SK-MEL-5 (cell line): ENCODE measurements around the gene ADRA2B. TPM values are rescaled to one million over a fixed set of nuclear protein-coding genes. Genes with fewer than 3 reads are reported as not detected.
"Not testable (repeated sequence)": the region's sequence is repeated elsewhere in the genome, so short reads cannot be mapped to it uniquely, and the experiment has no call there.

Experiments
- DNase-seq: peaks from one replicate; pipeline ENCODE4 v3.0.0-alpha.2; 2016; ENCODE audit warnings: low read depth, low spot score
- in situ Hi-C: cut with HindIII; loops from 2 replicates; pipeline ENCODE4 v1.10.0; 2016; ENCODE audit warnings: low sequenced_read_pairs, high pct_unique_total_duplicates, low pct_unique_long_range_greater_than_20kb
- polyA plus RNA-seq, 2 experiments: library from polyadenylated mRNA; depleted of rRNA; stranded (reverse); fragments of >200 nt; gene quantifications; 2 replicates each; pipeline ENCODE4 v1.2.3, GENCODE V29; 2015
- total RNA-seq: library from RNA; depleted of rRNA; stranded (reverse); fragments of >200 nt; shearing (Covaris generic); gene quantifications from 2 replicates; pipeline ENCODE4 v1.2.3, GENCODE V29; 2014; rRNA removed

Gene ADRA2B
- total RNA-seq, result not detected in 2 replicates
- polyA plus RNA-seq (2015; cell fraction: cytosol; rRNA removed), result not detected in 2 replicates
- polyA plus RNA-seq (2015; cell fraction: nucleus; rRNA removed), result 0.05 TPM in 1 of 2 replicates, not detected in the other

- peak; percentile 23 for DNase-seq
- in situ Hi-C loops, result no loop called here
Observed at GRCh38 chr2:96116424-96116878, at the start of gene ADRA2B. ADRA2B (minus strand) TSS chr2:96116571; CDS start chr2:96116149, 422 bp downstream.

DNA sequence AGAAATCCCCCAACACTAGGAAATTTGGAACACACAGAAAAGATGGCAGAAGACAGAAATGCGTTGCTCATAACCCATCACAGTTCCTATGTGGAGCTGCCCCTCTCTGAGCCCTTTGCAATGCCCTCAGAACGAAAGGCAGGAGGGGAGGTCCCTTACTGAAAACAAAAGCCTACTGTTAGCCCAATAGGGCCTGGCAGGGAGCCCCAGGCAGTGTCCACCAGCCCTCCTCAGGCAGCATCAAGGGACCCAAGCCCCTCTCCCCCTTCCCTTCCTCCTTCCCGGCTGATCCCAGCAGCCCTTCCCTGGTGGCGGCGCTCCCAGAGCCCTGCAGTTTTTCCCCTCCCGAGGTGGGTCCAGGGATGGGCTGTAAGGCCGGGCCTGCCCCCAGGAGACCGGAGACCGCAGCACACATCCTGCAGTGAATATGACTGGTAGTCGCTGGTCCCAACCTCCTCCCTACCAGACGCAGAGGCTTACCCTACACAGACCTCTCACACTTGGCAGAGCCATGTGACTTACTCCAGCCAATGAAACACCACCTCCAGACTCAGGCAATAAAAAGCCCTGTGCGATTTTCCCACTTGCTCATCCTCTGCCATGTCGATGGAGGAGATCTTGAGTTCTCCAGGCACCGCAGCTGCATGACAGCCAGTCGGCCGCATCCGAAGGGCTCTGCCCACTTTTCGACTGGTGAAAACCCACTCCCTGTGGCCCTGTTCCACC, 48.3 kb upstream of the ADRA2B start:
- in situ Hi-C loops, result no loop called here
- peak; percentile 45 for DNase-seq

DNA sequence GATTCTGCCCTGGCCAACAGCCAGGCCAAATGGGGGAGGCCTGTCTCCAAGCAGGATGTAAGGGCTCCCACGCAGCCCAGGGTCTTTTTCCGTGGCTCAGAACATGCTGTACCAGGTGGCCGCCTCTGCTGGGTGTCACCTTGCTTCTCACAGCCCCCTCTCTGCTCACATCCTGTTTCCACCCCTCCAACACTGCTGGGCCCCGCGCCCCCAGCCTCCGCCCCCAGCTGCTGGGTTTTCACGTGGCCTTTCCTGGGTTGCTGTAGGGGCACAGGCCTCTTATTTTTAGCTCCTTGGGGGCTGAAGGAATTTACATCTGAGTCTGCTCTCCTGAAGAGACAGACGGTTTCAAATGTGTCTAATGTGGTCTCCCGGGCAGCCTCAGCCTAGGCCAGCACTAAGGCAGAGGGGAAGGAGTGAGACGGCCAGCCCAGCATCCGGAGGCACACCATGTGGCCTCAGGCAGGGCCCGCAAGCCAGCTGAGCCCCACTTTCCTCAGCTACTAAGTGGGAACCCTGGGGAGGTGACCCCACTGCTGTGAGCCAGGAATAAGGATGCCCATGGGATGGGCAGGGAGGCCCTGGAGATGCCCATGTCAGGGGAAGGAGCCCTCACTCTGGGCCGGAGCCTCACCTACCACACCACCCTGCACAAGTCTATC, 47.5 kb upstream of the ADRA2B start:
- no peak for DNase-seq
- in situ Hi-C loops, result no loop called here

DNA sequence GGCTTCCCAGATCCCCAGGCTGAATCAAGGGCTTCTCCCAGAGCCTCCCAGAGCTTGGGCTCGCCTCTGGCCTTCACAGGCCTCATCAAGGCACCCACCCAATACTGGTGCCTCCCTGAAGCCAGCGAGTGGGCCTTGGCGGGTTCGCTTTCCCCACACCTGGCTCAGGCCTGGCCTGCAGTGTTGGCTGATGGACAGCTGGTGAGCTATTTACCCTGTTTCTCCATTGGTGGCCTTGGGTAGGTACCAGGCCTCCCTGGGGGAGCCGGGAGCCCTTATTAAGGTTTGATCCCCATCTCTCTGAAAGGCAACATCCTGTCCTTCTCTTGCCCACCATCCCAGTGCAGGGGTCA, 47.0 kb upstream of the ADRA2B start:
- DNase-seq, result no peak
- in situ Hi-C loops, result no loop called here

- in situ Hi-C loops, result no loop called here
- DNase-seq, result no peak
Observed at GRCh38 chr2:96161898-96162297, 45.5 kb upstream of the ADRA2B start.

DNA sequence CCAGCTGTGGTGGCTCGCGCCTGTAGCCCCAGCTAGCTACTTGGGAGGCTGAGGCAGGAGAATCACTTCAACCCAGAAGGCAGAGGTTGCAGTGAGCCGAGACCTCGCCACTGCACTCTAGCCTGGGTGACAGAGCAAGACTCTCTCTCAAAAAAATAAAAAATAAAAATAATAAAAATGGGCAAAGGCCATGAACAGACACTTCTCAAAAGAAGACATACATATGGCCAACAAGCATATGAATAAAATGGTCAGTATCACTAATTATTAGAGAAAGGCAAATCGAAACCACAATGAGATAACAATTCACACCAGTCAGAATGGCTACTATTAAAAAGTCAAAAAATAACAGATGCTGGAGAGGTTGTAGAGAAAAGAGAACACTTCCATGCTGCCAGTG, 44.0 kb upstream of the ADRA2B start:
- DNase-seq, in situ Hi-C loops: not testable (repeated sequence)

GRCh38 chr2:96159084-96159830, 42.9 kb upstream of the ADRA2B start:
- in situ Hi-C loops, result no loop called here
- no peak for DNase-seq

DNA sequence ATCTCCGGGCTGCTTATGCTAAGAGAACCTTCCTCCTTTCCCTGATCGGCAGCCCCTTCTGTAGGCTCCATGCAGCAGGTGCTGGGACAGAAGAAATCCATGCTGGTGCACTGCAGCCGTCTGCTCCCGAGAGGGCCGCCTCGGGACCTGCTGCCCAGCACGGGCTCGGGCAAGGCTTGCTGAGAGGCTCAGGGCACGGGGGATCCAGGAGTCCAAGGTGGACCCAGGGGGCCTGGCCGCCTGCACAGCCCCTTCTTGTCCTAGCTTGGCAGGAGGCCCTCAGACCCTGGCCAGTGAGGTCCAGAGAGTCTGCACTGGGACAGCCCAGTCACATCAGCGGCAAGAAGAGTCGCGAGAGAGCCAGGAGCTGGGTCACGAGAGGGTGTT, 42.2 kb upstream of the ADRA2B start:
- no peak for DNase-seq
- in situ Hi-C loops, result no loop called here

GRCh38 chr2:96157649-96158553, 41.5 kb upstream of the ADRA2B start:
- DNase-seq, result no peak
- in situ Hi-C loops, result no loop called here

DNA sequence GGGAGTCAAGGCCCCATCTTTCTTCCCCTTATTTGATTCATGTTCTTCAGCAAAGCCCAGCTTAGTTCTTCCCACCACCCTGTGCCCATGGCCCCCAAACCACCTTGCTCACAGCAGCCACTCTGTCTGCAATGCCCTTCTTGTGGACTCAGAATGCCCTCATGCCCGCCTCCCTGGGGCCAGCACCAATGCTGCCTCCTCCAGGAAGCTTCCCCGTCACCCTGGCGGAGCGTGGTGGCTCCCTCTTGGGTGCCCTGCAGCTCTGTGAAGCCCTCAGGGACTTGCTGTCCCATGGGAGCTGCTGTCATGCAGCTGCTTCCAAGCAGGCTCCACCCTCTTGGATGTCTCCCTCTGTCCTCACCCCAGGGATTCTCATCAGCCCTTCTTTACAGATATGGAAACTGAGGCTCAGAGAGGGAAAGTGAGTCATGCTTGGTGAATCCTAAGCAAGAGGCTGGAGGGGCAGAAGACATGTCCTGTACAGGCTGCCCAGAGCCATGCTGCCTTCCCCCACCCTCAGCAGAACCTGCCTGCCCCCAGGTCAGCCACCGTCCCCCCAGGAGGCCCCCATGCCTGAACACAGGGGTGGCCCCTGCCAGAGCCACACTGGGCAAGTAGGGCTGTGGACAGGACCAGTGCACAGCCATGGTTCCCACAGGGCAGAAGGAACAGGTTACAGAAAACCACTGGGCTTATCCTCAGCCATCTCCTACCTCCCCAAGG, 40.7 kb upstream of the ADRA2B start:
- in situ Hi-C loops, result no loop called here
- no peak for DNase-seq

GRCh38 chr2:96156011-96156820, 39.8 kb upstream of the ADRA2B start:
- DNase-seq, result no peak
- in situ Hi-C loops, result no loop called here

GRCh38 chr2:96154506-96155380, 38.4 kb upstream of the ADRA2B start:
- no peak for DNase-seq
- in situ Hi-C loops, result no loop called here

GRCh38 chr2:96153991-96154431, 37.6 kb upstream of the ADRA2B start:
- DNase-seq, result no peak
- in situ Hi-C loops, result no loop called here

DNA sequence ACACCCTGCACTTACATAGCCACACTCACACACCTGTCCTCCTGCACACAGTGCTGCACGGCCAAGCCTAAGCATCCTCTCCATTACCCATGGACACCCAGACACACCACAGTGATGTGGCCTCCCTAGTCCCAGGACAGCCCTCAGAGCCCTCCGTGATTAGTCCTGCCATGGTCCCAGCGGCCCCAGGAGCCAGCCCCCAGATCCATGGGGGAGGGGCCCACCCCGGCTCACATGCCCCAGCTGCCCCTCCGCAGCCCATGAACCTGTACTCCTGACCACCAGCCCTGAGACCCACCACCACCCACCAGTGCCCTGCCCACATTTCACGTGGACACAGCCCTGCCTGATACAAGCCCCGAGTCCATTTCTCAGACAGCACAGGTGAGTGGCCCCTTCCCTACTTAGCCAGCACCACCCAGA, 36.9 kb upstream of the ADRA2B start:
- DNase-seq, result no peak
- in situ Hi-C loops, result no loop called here
